Activated T-helper 1 cell treated with anti-CD3 and anti-CD28 coated beads, Interleukin-12 subunit alpha, Interleukin-12 subunit beta, Interleukin-2, Interleukin-4 antibody, amounts not matched to agents 30 ng/mL and 10 ng/mL and 1 ng/mL, durations not matched to agents 14 hours and 24 hours and 36 hours (primary cell): ENCODE results near the gene NTHL1. TPM values are rescaled to one million over a fixed set of nuclear protein-coding genes. Genes with fewer than 3 reads are reported as not detected.

ENCODE experiments used
- DNase-seq: peaks from one replicate; pipeline ENCODE4 v3.0.0; 2021; ENCODE audit warnings: low spot score
- H3K27ac Mint-ChIP-seq: one replicate; pipeline ENCODE4 v1.8.0; 2021; ENCODE audit warnings: mild to moderate bottlenecking, mixed read lengths
- H3K27me3 Mint-ChIP-seq: one replicate; pipeline ENCODE4 v1.8.0; 2022; ENCODE audit warnings: mild to moderate bottlenecking, moderate library complexity, mixed read lengths; ENCODE audit not compliant: insufficient read depth
- H3K36me3 Mint-ChIP-seq: one replicate; pipeline ENCODE4 v1.8.0; 2021; ENCODE audit warnings: low read depth, mixed read lengths
- H3K4me1 Mint-ChIP-seq: one replicate; pipeline ENCODE4 v1.8.0; 2021; ENCODE audit warnings: low read depth, mixed read lengths
- H3K4me3 Mint-ChIP-seq: one replicate; pipeline ENCODE4 v1.8.0; 2021; ENCODE audit warnings: mild to moderate bottlenecking, moderate library complexity, mixed read lengths
- H3K9me3 Mint-ChIP-seq: one replicate; pipeline ENCODE4 v1.8.0; 2021; ENCODE audit warnings: mixed read lengths
- intact Hi-C: fragments of 100-400 bp; cut with micrococcal nuclease; formaldehyde crosslinking; loops from one replicate; pipeline ENCODE4 v1.15.1; 2024
- total RNA-seq: library from RNA; stranded (reverse); gene quantifications from 2 replicates; pipeline ENCODE4 v1.2.3, GENCODE V29; 2022

Gene NTHL1
- total RNA-seq, 1 donor from 2014 or later: 50.0 TPM

GRCh38 chr16:1999866-2000514, 47.6 kb downstream of the NTHL1 start:
- Mint-ChIP-seq H3K4me1 (no peaks in the 10 kb centered on the region), H3K27me3 (no peaks in the 10 kb centered on the region), H3K4me3 (no peak overlapping the region), H3K36me3 (peaks cover 18% of the 10 kb centered on the region), H3K27ac (no peak overlapping the region), H3K9me3 (no peaks in the 10 kb centered on the region)
- no peak for DNase-seq
- intact Hi-C loops: no loop called here

DNA sequence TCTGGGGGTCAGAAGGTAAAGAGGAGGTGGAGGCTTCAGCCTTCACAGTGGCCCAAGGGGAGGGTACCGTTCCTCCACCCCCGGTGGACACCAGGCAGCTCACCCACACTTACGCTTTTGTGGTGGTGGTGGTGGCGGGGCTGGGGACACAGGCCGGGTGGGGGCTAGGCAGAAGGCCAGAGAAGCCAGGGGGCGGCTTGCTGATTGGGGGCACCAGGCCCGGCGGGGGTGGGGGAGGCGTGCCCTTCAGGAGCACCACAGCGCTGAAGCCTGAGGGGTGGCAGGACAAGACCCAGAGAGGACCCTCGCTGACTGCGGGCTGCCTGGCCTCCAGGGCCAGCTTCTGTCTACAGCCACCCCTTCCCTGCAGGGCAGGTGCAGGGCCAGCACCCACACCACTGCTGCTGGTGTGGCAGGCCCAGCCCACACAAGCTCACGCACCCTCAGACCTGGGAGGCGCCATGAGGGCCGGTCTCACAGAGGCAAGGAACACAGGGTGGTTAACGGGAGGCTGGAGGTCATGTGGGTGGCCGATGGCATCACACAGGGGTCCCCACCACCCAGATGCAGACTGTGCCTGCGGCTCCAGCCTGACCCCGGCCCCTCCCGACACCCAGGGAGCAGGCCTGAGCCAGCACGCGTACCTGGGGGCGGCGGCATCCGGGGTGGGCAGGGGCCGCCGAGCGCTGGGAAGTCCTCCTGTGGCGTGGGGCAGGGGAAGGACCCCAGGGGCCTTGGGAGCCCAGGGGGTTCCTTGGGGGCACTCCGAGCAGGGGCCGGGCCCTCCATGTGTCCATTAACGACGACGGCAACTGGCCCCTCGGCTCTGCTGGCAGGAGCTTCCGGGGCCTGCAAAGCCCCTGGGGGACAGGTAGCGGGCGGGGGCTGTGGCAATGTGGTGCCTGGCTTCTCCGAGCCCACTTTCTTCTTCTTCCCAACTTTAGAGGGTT, 48.5 kb downstream of the NTHL1 start:
- Mint-ChIP-seq H3K4me3 (no peak overlapping the region), H3K27me3 (no peaks in the 10 kb centered on the region), H3K27ac (no peak overlapping the region), H3K9me3 (no peaks in the 10 kb centered on the region), H3K4me1 (peaks cover 1% of the 10 kb centered on the region), H3K36me3 (peaks cover 20% of the 10 kb centered on the region)
- DNase-seq: no peak
- intact Hi-C loops: no loop called here

DNA sequence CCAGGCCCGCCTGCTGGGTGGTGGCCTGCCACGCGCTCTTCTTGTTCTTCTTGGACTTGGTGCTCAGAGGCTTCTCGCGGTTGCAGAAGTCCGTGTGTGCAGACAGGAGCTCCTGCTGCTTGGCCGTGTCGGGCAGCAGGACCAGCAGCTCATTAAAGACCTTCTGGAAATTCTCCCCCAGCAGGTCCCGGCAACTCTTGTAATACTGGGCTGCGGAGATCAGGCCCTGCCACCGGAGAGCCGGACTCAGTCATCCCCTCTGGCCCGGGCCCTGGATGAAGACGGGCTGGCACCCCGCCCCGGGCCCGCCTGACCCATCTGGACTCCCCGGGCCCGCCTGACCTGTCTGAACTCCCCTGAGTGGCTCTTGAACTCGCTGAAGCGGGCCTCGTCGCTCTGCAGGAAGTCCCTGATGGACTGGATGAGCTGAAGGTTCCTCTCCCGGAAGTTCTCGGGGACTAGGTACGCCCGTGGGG, 49.2 kb downstream of the NTHL1 start:
- Mint-ChIP-seq H3K4me1 (peaks cover 8% of the 10 kb centered on the region), H3K4me3 (no peak overlapping the region), H3K27ac (no peak overlapping the region), H3K36me3 (peaks cover 21% of the 10 kb centered on the region), H3K9me3 (no peaks in the 10 kb centered on the region), H3K27me3 (no peaks in the 10 kb centered on the region)
- intact Hi-C loops: no loop called here
- DNase-seq: no peak

GRCh38 chr16:1997494-1998359, 49.9 kb downstream of the NTHL1 start:
- DNase-seq: no peak
- Mint-ChIP-seq H3K27me3 (no peaks in the 10 kb centered on the region), H3K27ac (no peak overlapping the region), H3K4me1 (peaks cover 9% of the 10 kb centered on the region), H3K36me3 (peaks cover 21% of the 10 kb centered on the region), H3K4me3 (no peak overlapping the region), H3K9me3 (no peaks in the 10 kb centered on the region)
- intact Hi-C loops: no loop called here

GRCh38 chr16:1993731-1994131, 53.9 kb downstream of the NTHL1 start:
- intact Hi-C loops: loop anchor here (2.0 kb wide), 1 partner anchor 975 kb away; the partner anchor contains the start of gene PAQR4
- peaks cover 8% of the 10 kb centered on the region for H3K27me3 Mint-ChIP-seq
- H3K36me3 Mint-ChIP-seq: peaks cover 15% of the 10 kb centered on the region
- DNase-seq: no peak
- peaks cover 23% of the 10 kb centered on the region for H3K4me1 Mint-ChIP-seq
- no peak overlapping the region for H3K4me3 Mint-ChIP-seq
- H3K27ac Mint-ChIP-seq: peak overlapping the region; percentile 4
- no peaks in the 10 kb centered on the region for H3K9me3 Mint-ChIP-seq

- peaks cover 11% of the 10 kb centered on the region for H3K27me3 Mint-ChIP-seq
- H3K4me1 Mint-ChIP-seq: peaks cover 26% of the 10 kb centered on the region
- H3K36me3 Mint-ChIP-seq: peaks cover 12% of the 10 kb centered on the region
- H3K4me3 Mint-ChIP-seq: no peak overlapping the region
- H3K9me3 Mint-ChIP-seq: no peaks in the 10 kb centered on the region
- DNase-seq: no peak
- intact Hi-C loops: loop anchor here (1.0 to 2.0 kb wide), 9 partner anchors 9 to 976 kb away; partner anchors contain the start of genes GFER, MSRB1, NDUFB10 and NTHL1
- no peak overlapping the region for H3K27ac Mint-ChIP-seq
These were observed 54.8 kb downstream of the NTHL1 start for GRCh38 chr16:1992704-1993317.

GRCh38 chr16:1991948-1992703, 55.5 kb downstream of the NTHL1 start:
- Mint-ChIP-seq H3K4me1 (peaks cover 26% of the 10 kb centered on the region), H3K9me3 (no peaks in the 10 kb centered on the region), H3K4me3 (peak overlapping the region; percentile 82), H3K27me3 (peaks cover 11% of the 10 kb centered on the region), H3K27ac (no peak overlapping the region), H3K36me3 (peaks cover 10% of the 10 kb centered on the region)
- intact Hi-C loops: loop anchor here (1.0 to 2.0 kb wide), 9 partner anchors 8 to 977 kb away; partner anchors contain the start of genes GFER, MSRB1, NDUFB10 and NTHL1
- DNase-seq: peak; percentile 91

GRCh38 chr16:1991588-1991947, 56.1 kb downstream of the NTHL1 start:
- no peaks in the 10 kb centered on the region for H3K9me3 Mint-ChIP-seq
- H3K4me1 Mint-ChIP-seq: peaks cover 26% of the 10 kb centered on the region
- peaks cover 14% of the 10 kb centered on the region for H3K36me3 Mint-ChIP-seq
- H3K27me3 Mint-ChIP-seq: peaks cover 11% of the 10 kb centered on the region
- H3K27ac Mint-ChIP-seq: peak overlapping the region; percentile 84
- peak overlapping the region; percentile 82 for H3K4me3 Mint-ChIP-seq
- intact Hi-C loops: no loop called here
- no peak for DNase-seq

- peaks cover 26% of the 10 kb centered on the region for H3K4me1 Mint-ChIP-seq
- peaks cover 15% of the 10 kb centered on the region for H3K36me3 Mint-ChIP-seq
- intact Hi-C loops: no loop called here
- DNase-seq: no peak
- H3K27me3 Mint-ChIP-seq: peaks cover 11% of the 10 kb centered on the region
- peak overlapping the region; percentile 82 for H3K4me3 Mint-ChIP-seq
- peak overlapping the region; percentile 84 for H3K27ac Mint-ChIP-seq
- no peaks in the 10 kb centered on the region for H3K9me3 Mint-ChIP-seq
These were observed 56.5 kb downstream of the NTHL1 start for GRCh38 chr16:1991135-1991551.

- DNase-seq: peak; percentile 58
- Mint-ChIP-seq H3K4me3 (peak overlapping the region; percentile 82), H3K27ac (peak overlapping the region; percentile 84), H3K36me3 (peaks cover 14% of the 10 kb centered on the region), H3K9me3 (no peaks in the 10 kb centered on the region), H3K27me3 (peaks cover 11% of the 10 kb centered on the region), H3K4me1 (peaks cover 26% of the 10 kb centered on the region)
- intact Hi-C loops: no loop called here
These were observed 57.1 kb downstream of the NTHL1 start for GRCh38 chr16:1990351-1991134.

DNA sequence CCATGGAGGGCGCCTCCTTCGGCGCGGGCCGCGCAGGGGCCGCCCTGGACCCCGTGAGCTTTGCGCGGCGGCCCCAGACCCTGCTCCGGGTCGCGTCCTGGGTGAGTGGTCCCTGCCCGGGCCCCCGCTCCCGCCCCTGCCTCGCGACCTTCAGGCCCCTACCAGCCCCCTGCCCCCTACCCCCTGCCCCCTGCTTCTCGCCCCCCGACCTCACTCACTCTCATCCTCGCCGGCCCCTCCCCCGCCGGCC, 57.6 kb downstream of the NTHL1 start:
- Mint-ChIP-seq H3K27ac (no peak overlapping the region), H3K4me1 (peaks cover 26% of the 10 kb centered on the region), H3K9me3 (no peaks in the 10 kb centered on the region), H3K27me3 (peaks cover 11% of the 10 kb centered on the region), H3K36me3 (peaks cover 14% of the 10 kb centered on the region), H3K4me3 (no peak overlapping the region)
- intact Hi-C loops: no loop called here
- no peak for DNase-seq
